CD4-positive, alpha-beta T cell treated with Interferon gamma for 1 hour (primary cell): ENCODE data around the gene ADGRL1.

Experiments used
- DNase-seq: peaks from one replicate; pipeline ENCODE4 v3.0.0-alpha.2; 2020

ADGRL1 gene

GRCh38 chr19:14107581-14108461 is 98.1 kb downstream of the ADGRL1 start:
- no peak for DNase-seq

GRCh38 chr19:14106840-14107239 is 99.1 kb downstream of the ADGRL1 start:
- no peak for DNase-seq

GRCh38 chr19:14105680-14106079 is 100.3 kb downstream of the ADGRL1 start:
- no peak for DNase-seq

GRCh38 chr19:14103310-14103709 is 102.7 kb downstream of the ADGRL1 start:
- DNase-seq, result no peak

- DNase-seq, result no peak
Observed at GRCh38 chr19:14102756-14103155, 103.2 kb downstream of the ADGRL1 start.

GRCh38 chr19:14102102-14102696 is 103.8 kb downstream of the ADGRL1 start:
- DNase-seq, result no peak

GRCh38 chr19:14101003-14101545 is 104.9 kb downstream of the ADGRL1 start:
- no peak for DNase-seq
